HG02943 (cell line): ENCODE data around the gene COL8A1.
"Not testable (repeated sequence)": the region's sequence is repeated elsewhere in the genome, so short reads cannot be mapped to it uniquely, and the experiment has no call there.

Source experiments
- ATAC-seq: cut with Tn5 transposase; IDR thresholded peaks from one replicate; pipeline ENCODE4 v1.9.1; 2021; ENCODE audit warnings: mild to moderate bottlenecking, low read depth, moderate library complexity; ENCODE audit not compliant: unreplicated experiment

COL8A1 gene

DNA sequence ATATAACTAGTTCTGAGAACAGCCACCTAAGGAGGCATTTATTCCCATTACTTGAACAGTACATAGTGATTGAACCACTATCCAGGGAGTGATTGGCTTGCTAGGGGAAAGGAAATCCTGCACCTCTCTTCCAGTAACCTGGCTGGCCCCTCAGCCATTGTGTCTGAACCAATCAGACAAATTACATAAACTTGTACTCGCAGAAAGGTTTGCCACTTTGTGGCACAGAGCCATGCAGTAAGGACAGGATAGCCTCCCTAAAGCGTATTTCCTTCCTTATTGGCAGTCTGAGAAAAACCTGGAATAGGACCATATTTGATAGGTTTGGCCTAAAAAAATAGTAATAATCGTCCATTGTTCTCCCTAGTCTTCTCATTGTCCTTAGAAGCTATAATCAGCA lies 198.3 kb downstream of the COL8A1 start:
- no peak for ATAC-seq

- no peak for ATAC-seq
Observed at GRCh38 chr3:99837715-99838114, 199.3 kb downstream of the COL8A1 start.

DNA sequence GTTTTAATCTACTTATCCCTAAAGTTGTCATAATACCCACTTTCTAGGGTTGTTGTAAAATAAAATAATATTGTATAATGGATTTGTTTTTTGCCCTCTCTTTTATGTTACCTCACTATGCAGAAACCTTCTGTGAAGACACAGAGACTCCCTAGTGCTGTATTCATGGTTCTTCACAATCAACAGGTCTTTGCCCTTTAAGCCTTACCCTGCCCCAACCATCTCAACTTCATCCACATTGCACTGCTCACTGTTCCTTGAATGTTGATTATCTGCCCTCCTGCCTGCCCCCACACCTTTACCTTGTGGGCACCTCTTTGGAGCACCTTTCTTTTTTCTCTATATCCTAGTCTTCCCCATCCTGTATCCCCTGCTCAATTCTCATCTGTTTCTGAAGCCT lies 200.4 kb downstream of the COL8A1 start:
- no peak for ATAC-seq

GRCh38 chr3:99839613-99840012 lies 201.2 kb downstream of the COL8A1 start:
- ATAC-seq, result no peak

DNA sequence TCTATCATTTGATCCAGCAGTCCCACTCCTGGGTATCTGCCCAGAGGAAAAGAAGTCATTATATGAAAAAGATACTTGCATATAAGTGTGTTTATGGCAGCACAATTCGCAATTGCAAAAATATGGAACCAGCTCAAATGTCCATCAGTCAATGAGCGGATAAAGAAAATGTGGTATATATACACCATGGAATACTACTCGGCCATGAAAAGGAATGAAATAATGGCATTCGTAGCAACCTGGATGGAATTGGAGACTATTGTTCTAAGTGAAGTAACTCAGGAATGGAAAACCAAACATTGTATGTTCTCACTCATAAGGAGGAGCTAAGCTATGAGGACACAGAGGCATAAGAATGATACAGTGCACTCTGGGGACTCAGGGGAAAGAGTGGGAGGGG lies 203.6 kb downstream of the COL8A1 start:
- not testable (repeated sequence) for ATAC-seq

DNA sequence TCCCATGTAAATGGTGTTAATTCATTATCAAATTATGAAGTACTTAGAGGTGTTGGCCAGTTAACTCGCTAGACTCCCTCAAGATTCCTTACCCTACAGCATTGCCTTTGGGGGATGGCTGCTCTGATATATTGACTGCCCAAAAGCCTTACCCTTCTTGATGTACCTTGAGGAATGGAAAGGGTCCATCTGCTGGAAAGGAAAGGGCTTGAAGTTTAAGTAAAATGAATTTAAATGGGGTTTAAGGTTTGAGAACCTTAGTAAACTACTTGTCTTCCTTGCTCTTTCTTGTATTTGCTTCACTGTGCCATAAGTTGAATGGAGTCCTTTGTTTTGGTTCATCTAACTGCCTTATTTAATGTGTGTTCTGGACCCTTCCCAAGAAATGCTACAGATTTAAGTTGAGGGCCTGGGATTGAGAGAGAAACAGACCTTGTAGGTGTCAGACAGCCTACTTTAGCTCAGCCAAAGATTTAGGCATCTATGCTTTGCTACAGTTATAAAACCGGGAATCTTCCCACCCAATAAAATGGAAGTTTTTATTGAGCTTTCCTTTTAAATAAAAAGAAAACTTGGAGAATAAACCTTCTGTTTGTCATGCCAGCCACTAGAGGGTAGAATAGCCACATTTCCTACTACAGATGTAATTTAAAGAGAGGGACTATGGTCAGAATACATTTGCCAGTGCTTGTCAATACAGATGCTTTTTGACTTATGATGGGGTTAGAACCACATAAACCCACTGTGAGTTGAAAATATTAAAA lies 204.6 kb downstream of the COL8A1 start:
- peak; percentile 62 for ATAC-seq

GRCh38 chr3:99843590-99844258 lies 205.3 kb downstream of the COL8A1 start:
- no peak for ATAC-seq

DNA sequence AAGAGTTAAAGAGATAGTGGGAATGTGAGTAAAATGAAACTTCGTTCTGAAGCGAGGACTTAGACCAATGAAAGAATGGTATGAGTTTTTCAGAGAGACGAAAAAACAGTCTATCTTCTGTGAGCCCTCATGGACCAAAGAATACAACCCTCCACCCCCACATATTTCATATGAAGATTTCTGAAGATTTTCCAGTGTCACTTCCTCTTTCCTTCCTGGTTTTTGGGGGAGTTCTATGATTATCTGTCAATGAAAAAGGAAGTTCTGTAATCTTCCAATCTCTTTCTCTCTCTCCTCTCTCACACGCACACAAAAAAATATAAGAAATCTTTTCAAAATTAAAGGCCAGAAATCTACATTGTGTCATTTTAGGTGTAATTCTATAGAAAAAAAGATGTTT lies 206.9 kb downstream of the COL8A1 start:
- no peak for ATAC-seq

DNA sequence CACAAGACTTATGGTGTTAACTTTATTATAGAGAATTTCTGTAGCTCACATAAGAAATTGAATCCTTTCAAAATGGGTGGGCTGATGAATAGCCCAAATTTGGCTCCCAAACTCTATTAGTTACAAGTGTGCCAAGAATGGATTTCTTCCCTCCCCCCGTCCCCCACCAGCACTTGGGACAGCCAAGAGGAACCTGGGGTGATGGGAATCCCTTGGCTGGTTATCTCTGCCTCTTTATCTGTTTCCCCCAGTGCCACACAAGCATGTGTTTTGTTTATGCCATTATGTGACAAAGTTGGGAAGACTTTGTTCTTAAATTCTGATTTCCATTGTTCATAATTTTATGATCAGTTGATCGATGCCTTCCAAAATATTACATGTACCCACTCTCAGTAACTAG lies 207.6 kb downstream of the COL8A1 start:
- no peak for ATAC-seq

DNA sequence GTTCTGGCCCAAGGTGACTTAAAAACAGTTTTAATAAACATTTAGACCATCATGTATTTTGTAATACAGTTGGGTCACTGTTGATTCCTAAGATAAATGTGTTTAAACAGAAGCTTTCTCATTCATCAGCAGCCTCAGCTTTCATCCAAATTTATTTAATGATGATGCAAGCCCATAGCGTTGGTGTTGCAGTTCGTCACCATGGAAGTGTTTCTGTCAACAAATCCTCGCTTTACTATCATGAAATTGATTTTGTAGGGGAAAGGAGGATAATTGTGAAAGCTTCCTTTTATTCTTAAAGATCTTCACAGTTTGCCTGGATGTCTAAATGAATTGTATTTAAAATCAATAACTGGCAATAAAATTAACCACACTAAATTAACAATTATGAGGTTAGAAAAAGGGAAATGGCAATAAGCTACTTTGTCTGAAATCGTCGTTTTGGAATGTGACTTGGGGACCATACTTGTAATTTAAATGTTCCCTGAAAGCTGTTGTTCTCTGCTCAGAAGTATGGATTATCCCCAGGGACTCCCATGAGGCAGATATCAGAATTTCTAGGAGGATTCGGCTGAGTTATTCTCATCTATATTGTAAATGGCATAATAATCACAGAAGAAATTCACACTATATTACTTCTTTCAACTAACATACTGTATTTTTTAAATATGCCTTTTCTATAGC lies 208.2 kb downstream of the COL8A1 start:
- no peak for ATAC-seq

DNA sequence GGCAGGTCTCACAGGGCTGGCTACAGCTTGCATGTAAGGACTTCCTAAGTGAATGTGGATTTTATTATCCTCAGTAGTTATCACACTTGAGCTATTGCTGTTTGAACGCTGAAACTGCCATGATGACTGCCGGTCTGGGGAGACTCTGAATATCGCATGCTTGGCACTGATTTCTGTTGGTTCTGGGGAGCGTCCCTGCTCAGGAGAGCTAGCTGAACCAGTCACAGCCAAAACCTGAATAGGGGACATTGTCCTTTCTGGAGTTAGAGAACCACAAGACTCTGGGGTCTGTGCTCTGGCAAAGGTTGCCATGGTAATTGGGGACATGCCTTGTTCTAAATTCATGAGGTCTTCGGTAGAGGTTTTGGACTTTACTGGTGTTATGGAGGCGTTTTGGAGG lies 210.0 kb downstream of the COL8A1 start:
- ATAC-seq, result no peak
